A549 treated with GW870086 at 1 μM for 4 hours (cell line): ENCODE results near the gene TCHHL1. TPM values are rescaled to one million over a fixed set of nuclear protein-coding genes. Genes with fewer than 3 reads are reported as not detected.

Experiments used
- total RNA-seq: library from RNA; stranded (reverse); fragments of 200-300 nt; extraction: Qiagen RNA extraction; gene quantifications from 5 replicates; pipeline ENCODE4 v1.2.3, GENCODE V29; 2022; ENCODE audit warnings: low read depth

TCHHL1 gene
- 0.03 TPM in 1 of 5 replicates, not detected in the others for total RNA-seq

DNA sequence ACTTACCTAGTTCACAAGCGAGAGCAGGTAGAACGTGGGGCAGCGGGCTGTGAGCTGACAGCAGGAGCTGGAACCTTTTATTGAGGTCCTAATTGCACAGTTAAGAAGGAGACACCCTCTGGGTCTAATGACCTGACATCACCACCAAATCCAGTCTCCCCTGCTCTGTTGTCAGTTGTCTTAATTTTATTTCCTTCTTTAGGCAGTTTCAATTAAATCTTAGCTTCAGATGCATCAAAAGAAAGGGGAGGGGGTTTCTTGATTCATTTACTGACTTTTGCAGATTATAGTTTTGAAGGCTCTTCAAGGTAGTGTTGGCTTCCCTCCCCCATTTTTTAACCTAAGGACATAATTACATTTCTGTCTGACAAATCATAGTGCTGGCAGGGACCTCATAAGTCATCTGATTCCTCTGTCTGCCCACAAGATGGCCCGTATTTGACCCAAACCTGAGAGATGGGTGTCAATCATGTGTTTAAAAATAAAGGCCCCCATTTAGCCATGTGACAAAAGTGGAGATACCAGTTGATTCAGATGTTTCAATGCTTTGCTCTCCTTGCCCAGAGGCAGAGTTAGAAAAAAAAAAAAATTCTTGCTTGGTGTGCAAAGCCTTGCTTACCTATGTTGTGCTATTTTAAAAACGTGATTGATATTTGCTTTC lies at the start of gene TCHHL1:
TCHHL1 (minus strand) TSS at position 51 of the 661 bp plus-strand sequence. CDS start 921 bp downstream, outside the sequence.

DNA sequence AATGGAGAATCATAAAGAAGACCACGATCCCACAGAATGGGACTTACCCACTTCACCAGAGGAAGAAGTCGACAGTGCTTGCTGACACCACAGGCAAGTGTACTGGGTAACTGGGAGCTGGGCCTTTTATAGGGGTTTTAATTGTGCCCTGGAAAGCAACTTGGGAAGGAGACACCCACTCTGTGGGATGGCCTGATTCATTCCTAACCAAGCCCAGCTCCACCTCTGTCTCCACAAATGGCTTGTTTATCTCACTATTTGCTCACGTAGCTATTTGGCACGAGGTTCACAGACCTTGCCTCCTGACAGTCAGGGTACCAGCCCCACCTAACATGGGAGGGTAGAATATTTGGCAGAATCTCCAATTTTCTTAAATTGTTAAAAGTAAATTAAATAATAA lies 26.5 kb upstream of the TCHHL1 start, which contains the start of gene TCHH:
TCHH (minus strand) TSS at position 101 of the 400 bp plus-strand sequence. CDS start 1,364 bp downstream, outside the sequence.

DNA sequence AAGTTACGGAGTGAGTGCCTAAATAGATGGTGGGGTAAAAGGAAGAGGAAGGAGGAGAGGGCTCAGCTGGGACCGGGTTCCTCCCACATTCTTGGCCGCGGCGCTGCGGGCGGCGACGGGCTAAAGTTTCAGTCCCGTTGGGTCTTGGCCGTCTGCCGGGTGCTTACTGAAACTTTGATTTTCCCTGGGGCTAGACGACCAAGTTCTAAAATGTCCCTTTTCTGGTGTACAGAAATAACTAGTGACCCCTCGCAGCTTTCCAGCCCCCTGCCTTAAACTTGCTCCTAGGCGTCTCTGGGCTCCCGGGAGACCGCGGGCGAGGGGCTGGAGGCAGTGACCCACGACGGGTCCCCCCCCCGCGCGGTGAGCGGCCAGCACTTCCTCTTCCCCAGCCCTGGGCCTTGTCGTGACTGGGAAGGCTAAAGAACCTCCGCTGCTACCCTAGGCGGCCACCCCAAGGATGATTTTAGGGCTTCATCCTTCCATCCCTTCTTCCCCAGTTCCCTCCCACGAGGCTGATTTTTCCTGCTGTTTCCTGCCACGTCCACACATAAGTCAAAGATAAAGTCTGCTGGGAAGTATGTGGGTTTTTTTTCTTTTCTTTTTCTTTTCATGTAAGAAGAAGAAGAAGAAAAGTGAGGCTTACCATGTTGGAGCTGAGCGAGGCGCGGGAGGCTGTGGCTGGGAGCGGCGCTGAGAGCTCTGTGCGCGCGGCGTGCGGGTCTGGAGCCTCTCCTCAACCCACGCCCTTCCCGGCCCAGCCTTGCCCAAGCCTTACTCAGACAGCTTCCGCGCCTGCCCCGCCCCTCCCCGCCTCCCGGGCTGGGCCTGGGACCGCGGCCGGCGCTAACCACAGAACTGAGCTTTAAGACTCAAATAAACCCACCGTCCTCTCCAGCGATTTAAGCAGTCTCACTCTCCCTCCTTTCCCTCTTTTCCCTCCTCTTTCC lies 52.3 kb downstream of the TCHHL1 start, which contains the start of gene S100A11:
S100A11 (minus strand) TSS at position 738 of the 950 bp plus-strand sequence; CDS start at position 649, 89 bp downstream.

Other genes with a start within 250 kb of the TCHHL1 start
- 0.07 TPM in 1 of 5 replicates, not detected in the others for gene C2CD4D, start 249.2 kb downstream of the TCHHL1 start, total RNA-seq
- not detected in 5 replicates for gene THEM5, start 235.4 kb downstream of the TCHHL1 start, total RNA-seq
- gene THEM4, start 179.6 kb downstream of the TCHHL1 start, total RNA-seq: 13.9 to 14.4 TPM (median 14.3 TPM) in 5 replicates
- gene S100A10, start 95.2 kb downstream of the TCHHL1 start, total RNA-seq: 2,300 to 2,794 TPM (median 2,546 TPM) in 5 replicates
- gene S100A11, start 52.1 kb downstream of the TCHHL1 start, total RNA-seq: 1,851 to 2,064 TPM (median 1,907 TPM) in 5 replicates
- gene TCHH, start 26.4 kb upstream of the TCHHL1 start, total RNA-seq: 0.26 to 0.34 TPM (median 0.28 TPM) in 5 replicates
- gene RPTN, start 70.2 kb upstream of the TCHHL1 start, total RNA-seq: not detected in 5 replicates
- 0.01 TPM in 1 of 5 replicates, not detected in the others for gene HRNR, start 135.1 kb upstream of the TCHHL1 start, total RNA-seq
- 0.01 to 0.02 TPM (median 0.01 TPM) in 3 of 5 replicates, not detected in the others for gene FLG, start 236.2 kb upstream of the TCHHL1 start, total RNA-seq